ENCODE measurements around the gene COP1. TPM values are rescaled to one million over a fixed set of nuclear protein-coding genes. Genes with fewer than 3 reads are reported as not detected.

The COP1 gene
- total and polyA plus RNA-seq, 2 donors = 28.2 to 88.2 TPM

DNA sequence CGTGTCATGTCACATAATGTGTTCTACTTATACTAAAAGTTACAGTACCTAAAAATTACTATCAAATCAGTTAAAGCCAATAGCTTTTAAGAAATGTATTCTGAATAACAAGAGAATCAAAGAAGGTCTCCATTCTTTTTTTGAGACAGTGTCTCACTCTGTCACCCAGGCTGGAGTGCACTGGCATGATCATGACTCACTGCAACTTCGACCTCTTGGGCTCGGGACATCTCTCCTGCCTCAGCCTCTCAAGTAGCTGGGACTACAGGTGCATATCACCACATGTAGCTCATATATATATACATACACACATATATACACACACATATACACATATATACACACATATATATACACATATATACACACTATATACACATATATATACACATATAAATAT is 20.1 kb downstream of the COP1 start:
- no peaks in the 10 kb centered on the region for H3K36me3 ChIP-seq (ENCODE audit: insufficient read depth)
- WGBS = 95% methylated on average over 3 of the region's 3 CpGs

GRCh38 chr1:176183618-176184017 is 23.5 kb downstream of the COP1 start:
- H3K27ac ChIP-seq (ENCODE audit: low read depth) = no peak overlapping the region
- no peak for DNase-seq (ENCODE audit: extremely low spot score)
- H3K4me1 ChIP-seq (ENCODE audit: insufficient read depth) = no peaks in the 10 kb centered on the region
- no peaks in the 10 kb centered on the region for H3K36me3 ChIP-seq (ENCODE audit: insufficient read depth)
- 81% methylated on average over 3 of the region's 3 CpGs for WGBS
- H3K4me3 ChIP-seq (ENCODE audit: low read depth, low read length) = no peak overlapping the region

More for the DNA sequence above, 20.1 kb downstream of the COP1 start:
- Histone ChIP-seq H3K4me1 (ENCODE audit: insufficient read depth) (no peaks in the 10 kb centered on the region), H3K27ac (ENCODE audit: low read depth) (no peak overlapping the region), H3K4me3 (ENCODE audit: low read depth, low read length) (no peak overlapping the region)
- no peak for DNase-seq (ENCODE audit: extremely low spot score)

GRCh38 chr1:176178316-176178715 is 28.8 kb downstream of the COP1 start:
- DNase-seq (ENCODE audit: extremely low spot score) = no peak
- Histone ChIP-seq H3K4me3 (ENCODE audit: low read depth, low read length) (no peak overlapping the region), H3K27ac (ENCODE audit: low read depth) (no peak overlapping the region), H3K36me3 (ENCODE audit: insufficient read depth) (no peaks in the 10 kb centered on the region), H3K4me1 (ENCODE audit: insufficient read depth) (no peaks in the 10 kb centered on the region)
- 89% methylated on average over 5 of the region's 5 CpGs for WGBS

GRCh38 chr1:176177764-176178163 is 29.3 kb downstream of the COP1 start:
- no peaks in the 10 kb centered on the region for H3K36me3 ChIP-seq (ENCODE audit: insufficient read depth)
- no peak overlapping the region for H3K27ac ChIP-seq (ENCODE audit: low read depth)
- no peaks in the 10 kb centered on the region for H3K4me1 ChIP-seq (ENCODE audit: insufficient read depth)
- no peak overlapping the region for H3K4me3 ChIP-seq (ENCODE audit: low read depth, low read length)
- 80% methylated on average over 2 of the region's 2 CpGs for WGBS
- no peak for DNase-seq (ENCODE audit: extremely low spot score)

DNA sequence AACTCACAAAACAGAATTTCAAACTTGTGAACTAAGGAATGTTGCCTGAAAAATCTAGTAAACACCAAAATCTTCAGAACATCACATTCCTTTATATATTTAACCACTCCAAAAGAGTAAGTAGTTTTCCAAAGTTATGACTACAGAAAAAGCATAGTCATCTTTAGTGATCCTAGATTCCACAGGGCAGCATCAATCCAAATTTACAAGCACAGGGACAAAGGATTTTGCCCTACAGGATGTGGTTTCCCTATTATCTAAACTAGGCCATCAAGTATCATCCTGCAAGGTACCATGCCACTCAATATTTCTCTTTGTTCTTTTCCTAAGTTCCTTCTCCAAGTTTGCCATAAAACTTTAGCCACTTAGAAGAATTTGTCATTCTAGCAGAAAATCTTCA is 33.0 kb downstream of the COP1 start:
- H3K36me3 ChIP-seq (ENCODE audit: insufficient read depth) = peaks cover 4% of the 10 kb centered on the region
- no peak for DNase-seq (ENCODE audit: extremely low spot score)

DNA sequence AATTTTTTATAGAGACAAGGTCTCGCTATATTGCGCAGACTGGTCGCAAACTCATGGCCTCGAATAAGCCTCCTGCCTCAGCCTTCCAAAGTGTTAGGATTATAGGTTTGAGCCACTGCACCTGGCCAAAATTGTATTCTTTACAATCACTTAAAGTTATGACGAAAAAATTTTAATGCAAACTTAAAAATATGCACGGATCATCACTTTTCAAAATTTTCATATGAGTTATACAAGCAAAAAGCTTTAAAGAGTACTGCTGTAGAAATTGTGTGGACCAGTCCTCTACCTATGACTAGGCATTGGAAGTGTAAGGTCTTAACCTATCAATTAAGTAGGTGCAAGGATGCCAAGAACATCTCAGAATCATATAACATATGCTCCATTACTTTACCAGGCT is 34.9 kb downstream of the COP1 start:
- H3K36me3 ChIP-seq (ENCODE audit: insufficient read depth) = peaks cover 4% of the 10 kb centered on the region
- no peaks in the 10 kb centered on the region for H3K4me1 ChIP-seq (ENCODE audit: insufficient read depth)
- DNase-seq (ENCODE audit: extremely low spot score) = no peak
- H3K27ac ChIP-seq (ENCODE audit: low read depth) = no peak overlapping the region
- WGBS = 97% methylated on average over 6 of the region's 6 CpGs
- H3K4me3 ChIP-seq (ENCODE audit: low read depth, low read length) = no peak overlapping the region

More for the DNA sequence above, 33.0 kb downstream of the COP1 start:
- no peak overlapping the region for H3K4me3 ChIP-seq (ENCODE audit: low read depth, low read length)
- H3K4me1 ChIP-seq (ENCODE audit: insufficient read depth) = no peaks in the 10 kb centered on the region
- H3K27ac ChIP-seq (ENCODE audit: low read depth) = no peak overlapping the region

DNA sequence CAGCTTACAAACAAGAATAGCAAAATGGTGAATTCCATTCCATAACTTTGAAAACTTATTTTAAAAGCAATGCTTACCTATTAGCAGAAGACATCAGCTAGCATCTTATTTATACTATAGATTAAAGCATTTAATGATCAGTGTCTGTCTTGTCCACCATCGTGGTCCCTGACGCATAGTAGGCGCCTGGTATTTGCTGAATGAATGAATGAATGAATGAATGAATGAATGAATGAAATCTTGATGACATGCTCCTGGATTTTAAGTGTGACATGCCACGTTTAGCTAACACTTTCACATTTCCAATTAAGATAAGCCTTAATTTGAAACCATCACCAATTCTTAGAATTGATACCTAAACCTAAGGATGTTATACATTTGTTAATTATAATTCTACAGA is 39.9 kb downstream of the COP1 start:
- no peak overlapping the region for H3K27ac ChIP-seq (ENCODE audit: low read depth)
- H3K4me3 ChIP-seq (ENCODE audit: low read depth, low read length) = no peak overlapping the region
- no peaks in the 10 kb centered on the region for H3K4me1 ChIP-seq (ENCODE audit: insufficient read depth)
- 95% methylated on average over 4 of the region's 4 CpGs for WGBS
- peaks cover 4% of the 10 kb centered on the region for H3K36me3 ChIP-seq (ENCODE audit: insufficient read depth)
- no peak for DNase-seq (ENCODE audit: extremely low spot score)

DNA sequence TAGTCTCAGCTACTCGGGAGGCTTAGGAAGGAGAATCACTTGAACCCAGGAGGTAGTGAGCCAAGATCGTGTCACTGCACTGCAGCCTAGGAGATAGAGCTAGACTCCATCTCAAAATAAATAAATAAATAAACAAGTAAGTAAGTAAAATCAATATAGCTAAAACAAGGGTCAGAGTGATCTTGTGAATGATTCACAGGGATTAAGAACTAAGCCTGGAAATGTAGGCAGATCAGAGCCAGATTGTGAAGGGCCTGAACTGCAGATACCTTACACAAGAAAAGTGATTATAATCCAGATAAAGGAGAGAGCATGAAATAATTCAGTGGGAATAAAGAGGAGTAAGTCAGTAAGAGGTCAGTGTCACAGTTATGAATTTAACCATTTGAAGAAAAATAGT is 41.5 kb downstream of the COP1 start:
- H3K4me1 ChIP-seq (ENCODE audit: insufficient read depth) = no peaks in the 10 kb centered on the region
- WGBS = 98% methylated on average over 2 of the region's 2 CpGs
- H3K4me3 ChIP-seq (ENCODE audit: low read depth, low read length) = no peak overlapping the region
- no peak overlapping the region for H3K27ac ChIP-seq (ENCODE audit: low read depth)
- DNase-seq (ENCODE audit: extremely low spot score) = no peak
- H3K36me3 ChIP-seq (ENCODE audit: insufficient read depth) = peaks cover 3% of the 10 kb centered on the region

DNA sequence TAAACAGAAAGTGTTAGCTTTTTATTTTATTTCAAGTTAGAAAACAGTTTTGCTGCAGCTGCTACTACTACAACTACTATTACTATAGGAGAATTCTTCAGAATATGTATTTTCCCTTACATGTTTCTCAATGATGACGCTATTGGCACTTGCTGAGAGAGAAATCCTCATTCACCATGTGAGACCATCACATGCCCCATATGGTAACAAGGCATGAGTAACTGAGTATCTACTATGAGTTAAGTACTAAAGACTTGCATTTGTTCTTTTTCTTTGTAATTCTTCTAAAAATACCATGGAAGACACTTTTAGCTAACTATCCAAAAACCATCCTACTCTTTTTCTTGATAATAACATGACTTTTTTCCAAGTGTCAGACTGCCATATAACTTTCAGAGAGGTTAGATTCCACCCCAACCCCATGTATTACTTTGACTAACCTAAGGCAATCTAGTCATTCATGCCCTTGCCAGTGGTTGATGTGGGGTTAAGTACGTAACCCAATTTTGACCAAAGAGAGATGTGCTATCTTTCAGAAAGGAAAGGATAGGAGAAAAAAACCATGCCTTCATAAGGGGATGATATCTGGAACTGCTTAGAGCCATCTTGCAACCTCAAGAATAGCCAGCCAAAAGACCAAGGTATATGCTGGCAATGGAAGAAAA is 42.9 kb downstream of the COP1 start:
- no peak for DNase-seq (ENCODE audit: extremely low spot score)
- Histone ChIP-seq H3K27ac (ENCODE audit: low read depth) (no peak overlapping the region), H3K4me1 (ENCODE audit: insufficient read depth) (no peaks in the 10 kb centered on the region), H3K36me3 (ENCODE audit: insufficient read depth) (no peaks in the 10 kb centered on the region), H3K4me3 (ENCODE audit: low read depth, low read length) (no peak overlapping the region)
- WGBS = 98% methylated on average over 2 of the region's 2 CpGs

DNA sequence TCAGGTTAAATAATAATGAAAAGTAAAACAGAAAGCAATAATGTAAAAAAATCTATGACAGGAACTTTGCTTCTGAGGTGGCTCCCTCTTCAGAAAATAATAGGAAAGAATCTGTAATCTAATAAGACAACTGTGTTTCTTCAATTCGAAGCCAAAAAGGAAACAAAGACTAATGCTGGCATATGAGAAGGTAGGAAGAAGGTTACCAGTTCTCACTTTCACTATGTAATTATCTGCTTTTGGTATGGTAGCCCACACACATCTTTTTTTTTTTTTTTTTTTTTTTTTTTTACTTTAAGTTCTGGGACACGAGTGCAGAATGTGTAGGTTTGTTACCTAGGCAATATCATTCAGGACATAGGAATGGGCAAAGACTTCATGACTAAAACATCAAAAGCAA is 47.1 kb downstream of the COP1 start:
- no peaks in the 10 kb centered on the region for H3K4me1 ChIP-seq (ENCODE audit: insufficient read depth)
- no peak overlapping the region for H3K4me3 ChIP-seq (ENCODE audit: low read depth, low read length)
- no peak overlapping the region for H3K27ac ChIP-seq (ENCODE audit: low read depth)
- DNase-seq (ENCODE audit: extremely low spot score) = no peak
- 92% methylated on average over 2 of the region's 2 CpGs for WGBS
- H3K36me3 ChIP-seq (ENCODE audit: insufficient read depth) = peaks cover 3% of the 10 kb centered on the region

GRCh38 chr1:176157995-176158394 is 49.1 kb downstream of the COP1 start:
- no peaks in the 10 kb centered on the region for H3K4me1 ChIP-seq (ENCODE audit: insufficient read depth)
- WGBS = over 99% methylated on average over 3 of the region's 3 CpGs
- no peak overlapping the region for H3K27ac ChIP-seq (ENCODE audit: low read depth)
- no peak overlapping the region for H3K4me3 ChIP-seq (ENCODE audit: low read depth, low read length)
- H3K36me3 ChIP-seq (ENCODE audit: insufficient read depth) = peaks cover 3% of the 10 kb centered on the region
- DNase-seq (ENCODE audit: extremely low spot score) = no peak

- H3K36me3 ChIP-seq (ENCODE audit: insufficient read depth) = no peaks in the 10 kb centered on the region
- H3K4me1 ChIP-seq (ENCODE audit: insufficient read depth) = no peaks in the 10 kb centered on the region
- H3K4me3 ChIP-seq (ENCODE audit: low read depth, low read length) = no peak overlapping the region
- no peak overlapping the region for H3K27ac ChIP-seq (ENCODE audit: low read depth)
- DNase-seq (ENCODE audit: extremely low spot score) = no peak
- 74% methylated on average over 4 of the region's 4 CpGs for WGBS
These were observed 56.9 kb downstream of the COP1 start for GRCh38 chr1:176149939-176150807.

DNA sequence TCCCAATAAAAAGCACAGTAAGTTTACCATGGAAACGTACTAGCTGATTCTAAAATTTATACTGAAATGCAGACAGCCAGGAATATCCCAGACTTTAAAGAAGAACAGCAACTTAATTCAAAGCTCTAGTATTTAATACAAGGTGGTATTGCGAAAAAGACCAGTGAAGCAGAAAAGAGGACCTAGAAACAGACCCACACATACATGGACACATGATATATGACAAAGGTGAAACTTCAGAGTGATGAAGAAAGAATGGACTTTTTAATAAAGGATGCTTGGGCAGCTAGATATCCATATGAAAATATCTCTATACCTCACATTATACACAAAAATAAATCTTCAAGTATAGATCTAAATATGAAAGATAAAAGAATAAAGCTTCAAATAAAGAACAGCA is 62.6 kb downstream of the COP1 start:
- H3K4me1 ChIP-seq (ENCODE audit: insufficient read depth) = no peaks in the 10 kb centered on the region
- 82% methylated on average over 2 of the region's 2 CpGs for WGBS
- H3K4me3 ChIP-seq (ENCODE audit: low read depth, low read length) = no peak overlapping the region
- H3K27ac ChIP-seq (ENCODE audit: low read depth) = no peak overlapping the region
- DNase-seq (ENCODE audit: extremely low spot score) = no peak
- no peaks in the 10 kb centered on the region for H3K36me3 ChIP-seq (ENCODE audit: insufficient read depth)

GRCh38 chr1:176142973-176143372 is 64.1 kb downstream of the COP1 start:
- Histone ChIP-seq H3K27ac (ENCODE audit: low read depth) (no peak overlapping the region), H3K36me3 (ENCODE audit: insufficient read depth) (no peaks in the 10 kb centered on the region), H3K4me3 (ENCODE audit: low read depth, low read length) (no peak overlapping the region), H3K4me1 (ENCODE audit: insufficient read depth) (no peaks in the 10 kb centered on the region)
- DNase-seq (ENCODE audit: extremely low spot score) = no peak
- 94% methylated on average over 3 of the region's 3 CpGs for WGBS
